K562 (cell line): ENCODE measurements around the gene SRPRA. TPM values are rescaled to one million over a fixed set of nuclear protein-coding genes. Genes with fewer than 3 reads are reported as not detected.

Experiments
- ATF1 ChIP-seq, 2 experiments: fragments of 450-650 bp in 1 of 2; IDR thresholded peaks; 2 replicates each; pipeline ENCODE4 v1.6.1; 2016; ENCODE audit warnings: missing compliant biosample characterization in 1 of 2, missing genetic modification characterization in 1 of 2
- ATF7 ChIP-seq: fragments of 450-650 bp; IDR thresholded peaks from 2 replicates; pipeline ENCODE4 v1.7.1; 2014; ENCODE audit warnings: mild to moderate bottlenecking, moderate library complexity
- ETS2 ChIP-seq: IDR thresholded peaks from 2 replicates; pipeline ENCODE4 v1.6.1; 2016; ENCODE audit warnings: borderline replicate concordance, missing genetic modification characterization, mild to moderate bottlenecking, moderate library complexity, missing compliant biosample characterization; ENCODE audit not compliant: poor library complexity, severe bottlenecking
- FOXA3 ChIP-seq, 2 experiments: fragments of 450-650 bp in 1 of 2; sonication (generic) in 1 of 2; formaldehyde crosslinking; IDR thresholded peaks in 1 of 2; conservative IDR thresholded peaks in 1 of 2; 2 replicates each; pipeline versions ENCODE4 v1.4.0 to v1.8.0; 2020 to 2022; ENCODE audit warnings: mild to moderate bottlenecking in 2 of 2, missing genetic modification reagents in 1 of 2
- FOXK1 ChIP-seq: sonication (generic); formaldehyde crosslinking; IDR thresholded peaks from 2 replicates; pipeline ENCODE4 v1.8.0; 2022; ENCODE audit warnings: missing genetic modification reagents, mild to moderate bottlenecking, borderline replicate concordance
- GABPB1 ChIP-seq: sonication (generic); formaldehyde crosslinking; IDR thresholded peaks from 2 replicates; pipeline ENCODE4 v1.8.0; 2022; ENCODE audit warnings: mild to moderate bottlenecking, missing genetic modification reagents
- HMG20A ChIP-seq: fragments of 450-650 bp; formaldehyde crosslinking; conservative IDR thresholded peaks from 2 replicates; pipeline ENCODE4 v1.4.0; 2020; ENCODE audit warnings: mild to moderate bottlenecking, mixed read lengths
- IFI16 ChIP-seq: fragments of 250-450 bp; sonication (Bioruptor Pico); IDR thresholded peaks from 2 replicates; pipeline ENCODE4 v2.1.2; 2022; ENCODE audit warnings: mild to moderate bottlenecking, inconsistent platforms
- MYC ChIP-seq, 2 experiments: fragments of 250-450 bp in 1 of 2; sonication (Bioruptor Pico) in 1 of 2; IDR thresholded peaks; 2 replicates each; pipeline versions ENCODE4 v1.5.1 to v1.6.1; 2012 to 2021; ENCODE audit warnings: low read depth in 2 of 2, borderline replicate concordance in 1 of 2, improper control_type of control experiment in 1 of 2, low read length in 1 of 2, mild to moderate bottlenecking in 1 of 2, moderate library complexity in 1 of 2
- NR2C2 ChIP-seq, 2 experiments: fragments of 200-800 bp in 1 of 2; sonication (Bioruptor generic) in 1 of 2; sonication (generic) in 1 of 2; formaldehyde crosslinking in 1 of 2; IDR thresholded peaks; 2 replicates each; pipeline versions ENCODE4 v1.6.1 to v1.8.0; 2016 to 2022; ENCODE audit warnings: mild to moderate bottlenecking in 1 of 2, missing compliant biosample characterization in 1 of 2, missing genetic modification characterization in 1 of 2, missing genetic modification reagents in 1 of 2
- POLR3G ChIP-seq: IDR thresholded peaks from 2 replicates; pipeline ENCODE4 v1.6.1; 2011; ENCODE audit not compliant: insufficient read length, insufficient replicate concordance; ENCODE audit errors: extremely low read depth
- RB1 ChIP-seq: fragments of 450-650 bp; IDR thresholded peaks from 2 replicates; pipeline ENCODE4 v1.6.1; 2017; ENCODE audit warnings: low read depth, mild to moderate bottlenecking
- TRIM28 ChIP-seq: fragments of 450-650 bp; IDR thresholded peaks from 2 replicates; pipeline ENCODE4 v1.6.1; 2017
- ZNF212 ChIP-seq: fragments of 450-650 bp; formaldehyde crosslinking; IDR thresholded peaks from 2 replicates; pipeline ENCODE4 v1.4.0; 2020; ENCODE audit warnings: mild to moderate bottlenecking
- ZNF408 ChIP-seq: fragments of 250-450 bp; sonication (Bioruptor Pico); IDR thresholded peaks from 2 replicates; pipeline ENCODE4 v1.4.0; 2020; ENCODE audit warnings: low read depth, mild to moderate bottlenecking, moderate library complexity
- ZNF436 ChIP-seq: fragments of 250-450, 450-650 bp; sonication (Bioruptor Pico); formaldehyde crosslinking; IDR thresholded peaks from 2 replicates; pipeline ENCODE4 v1.7.0; 2020; ENCODE audit warnings: mild to moderate bottlenecking
- ZNF717 ChIP-seq: fragments of 250-450 bp; sonication (Bioruptor Pico); IDR thresholded peaks from 2 replicates; pipeline ENCODE4 v1.5.0; 2021
- ZNF780A ChIP-seq: fragments of 250-450 bp; sonication (Bioruptor Pico); IDR thresholded peaks from 2 replicates; pipeline ENCODE4 v1.5.0; 2021; ENCODE audit warnings: mild to moderate bottlenecking
- polyA plus RNA-seq, 8 experiments: library from polyadenylated mRNA; depleted of rRNA in 4 of 8; stranded (reverse) in 5 of 8; unstranded in 3 of 8; fragments of >200 nt; fragmentation: Nextera tagmentation in 2 of 8; fragmentation: Illumina TruSeq in 1 of 8; extraction: Ambion mirVana in 2 of 8; extraction: Trizol in 1 of 8; gene quantifications; 2 replicates each; pipeline versions ENCODE4 v1.2.1 to v1.2.3, GENCODE V29; 2011 to 2014; ENCODE audit warnings: inconsistent platforms in 1 of 8, missing spikeins in 1 of 8
- total RNA-seq, 7 experiments: library from RNA; depleted of rRNA in 6 of 7; stranded (reverse); fragments of >200 nt in 6 of 7; fragmentation: Illumina TruSeq in 2 of 7; extraction: Trizol in 2 of 7; gene quantifications; 2 replicates each; pipeline versions ENCODE4 v1.2.1 to v1.2.3, GENCODE V29; 2011 to 2021; ENCODE audit warnings: low replicate concordance in 1 of 7
- TF ChIP-seq, protein P1 (sequence below): fragments of 450-650 bp; IDR thresholded peaks from one replicate; pipeline ENCODE4 v1.6.1; 2018; ENCODE audit warnings: mild to moderate bottlenecking, moderate library complexity; ENCODE audit not compliant: partially characterized antibody
- TF ChIP-seq, protein P2 (sequence below): fragments of 250-450 bp; sonication (Bioruptor Pico); IDR thresholded peaks from 2 replicates; pipeline ENCODE4 v1.5.0; 2022; ENCODE audit warnings: mild to moderate bottlenecking

The SRPRA gene
- total and polyA plus RNA-seq, 9 of the 15 experiments (the other 6 are each of a cell fraction or from before 2014, with no cell fraction given): 33.5 to 124 (median 80.0) TPM

DNA sequence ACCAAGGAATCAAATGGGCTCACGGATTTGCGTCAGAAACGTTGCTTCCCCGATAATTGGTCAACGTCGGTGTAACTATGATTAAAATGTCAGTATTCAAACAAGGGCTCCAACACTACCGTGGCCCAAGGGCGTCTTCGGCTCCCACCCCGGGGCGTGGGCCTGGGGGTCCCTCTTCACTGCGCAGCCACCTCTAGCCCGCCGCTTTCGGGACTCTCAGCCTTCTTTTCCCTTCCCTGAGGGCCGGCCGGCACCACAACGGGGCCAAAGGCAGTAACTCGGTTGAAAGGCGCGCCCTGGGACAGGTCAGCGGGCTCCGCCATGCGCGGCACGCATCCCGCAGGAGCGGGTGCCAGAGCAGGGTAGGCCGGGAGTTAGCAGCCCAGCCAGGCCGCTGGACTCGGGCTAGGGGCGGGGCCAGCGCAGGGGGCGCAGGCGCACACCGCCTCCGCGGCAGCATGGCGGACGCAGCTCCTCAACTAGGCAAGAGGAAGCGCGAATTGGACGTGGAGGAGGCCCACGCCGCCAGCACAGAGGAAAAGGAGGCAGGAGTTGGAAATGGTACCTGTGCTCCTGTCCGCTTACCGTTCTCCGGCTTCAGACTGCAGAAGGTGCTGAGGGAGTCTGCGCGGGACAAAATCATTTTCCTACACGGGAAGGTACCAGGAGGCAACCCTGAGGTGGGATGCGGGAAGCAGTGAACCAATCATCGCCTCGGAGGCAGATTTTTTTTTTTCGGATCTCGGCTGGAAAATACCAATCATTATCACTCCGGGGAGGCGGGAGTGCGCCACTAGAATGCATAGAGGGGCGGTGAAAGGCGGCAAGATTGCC, 35.1 kb upstream of the SRPRA start, which contains the start of gene DCPS (continued):
- TF ChIP-seq GABPB1 (CRISPR knock-in tag) (peak; percentile 63), FOXK1 (no peak), RB1 (peak; percentile 81), HMG20A (CRISPR knock-in tag) (no peak), ZNF780A (CRISPR knock-in tag) (no peak), ZNF408 (CRISPR knock-in tag) (no peak), ZNF212 (CRISPR knock-in tag) (no peak), NR2C2 (CRISPR knock-in tag; IDR thresholded peaks at IDR 0.05) (peak; percentile 55; the same call in 1 of the 2 replicates), NR2C2 (tag; IDR thresholded peaks at IDR 0.05) (peak; percentile 49; the same call in 1 of the 2 replicates), ATF1 (CRISPR knock-in tag; IDR thresholded peaks at IDR 0.05) (no peak), ATF1 (tag; IDR thresholded peaks at IDR 0.05) (peak; percentile 54), ATF7 (peak; percentile 56), FOXA3 (CRISPR knock-in tag; conservative IDR thresholded peaks at IDR 0.05 in 1 of 2, IDR thresholded peaks at IDR 0.05 in 1 of 2) (no peak), ZNF717 (CRISPR knock-in tag) (no peak), POLR3G (no peak), ZNF436 (CRISPR knock-in tag) (no peak), MYC (IDR thresholded peaks at IDR 0.05; ENCODE audit: low read depth, low read length) (peak; percentile 84), MYC (CRISPR knock-in tag; IDR thresholded peaks at IDR 0.05; ENCODE audit: borderline replicate concordance, low read depth) (no peak), TRIM28 (no peak), ETS2 (tag) (no peak), IFI16 (CRISPR knock-in tag) (no peak)
- TF ChIP-seq, protein P1, sequence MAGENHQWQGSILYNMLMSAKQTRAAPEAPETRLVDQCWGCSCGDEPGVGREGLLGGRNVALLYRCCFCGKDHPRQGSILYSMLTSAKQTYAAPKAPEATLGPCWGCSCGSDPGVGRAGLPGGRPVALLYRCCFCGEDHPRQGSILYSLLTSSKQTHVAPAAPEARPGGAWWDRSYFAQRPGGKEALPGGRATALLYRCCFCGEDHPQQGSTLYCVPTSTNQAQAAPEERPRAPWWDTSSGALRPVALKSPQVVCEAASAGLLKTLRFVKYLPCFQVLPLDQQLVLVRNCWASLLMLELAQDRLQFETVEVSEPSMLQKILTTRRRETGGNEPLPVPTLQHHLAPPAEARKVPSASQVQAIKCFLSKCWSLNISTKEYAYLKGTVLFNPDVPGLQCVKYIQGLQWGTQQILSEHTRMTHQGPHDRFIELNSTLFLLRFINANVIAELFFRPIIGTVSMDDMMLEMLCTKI: no peak
- TF ChIP-seq, protein P2, sequence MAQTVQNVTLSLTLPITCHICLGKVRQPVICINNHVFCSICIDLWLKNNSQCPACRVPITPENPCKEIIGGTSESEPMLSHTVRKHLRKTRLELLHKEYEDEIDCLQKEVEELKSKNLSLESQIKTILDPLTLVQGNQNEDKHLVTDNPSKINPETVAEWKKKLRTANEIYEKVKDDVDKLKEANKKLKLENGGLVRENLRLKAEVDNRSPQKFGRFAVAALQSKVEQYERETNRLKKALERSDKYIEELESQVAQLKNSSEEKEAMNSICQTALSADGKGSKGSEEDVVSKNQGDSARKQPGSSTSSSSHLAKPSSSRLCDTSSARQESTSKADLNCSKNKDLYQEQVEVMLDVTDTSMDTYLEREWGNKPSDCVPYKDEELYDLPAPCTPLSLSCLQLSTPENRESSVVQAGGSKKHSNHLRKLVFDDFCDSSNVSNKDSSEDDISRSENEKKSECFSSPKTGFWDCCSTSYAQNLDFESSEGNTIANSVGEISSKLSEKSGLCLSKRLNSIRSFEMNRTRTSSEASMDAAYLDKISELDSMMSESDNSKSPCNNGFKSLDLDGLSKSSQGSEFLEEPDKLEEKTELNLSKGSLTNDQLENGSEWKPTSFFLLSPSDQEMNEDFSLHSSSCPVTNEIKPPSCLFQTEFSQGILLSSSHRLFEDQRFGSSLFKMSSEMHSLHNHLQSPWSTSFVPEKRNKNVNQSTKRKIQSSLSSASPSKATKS (CRISPR knock-in tag): no peak
